MM.1S (cell line): ENCODE data around the gene RPTOR.

Experiments used
- DNase-seq: peaks from one replicate; pipeline ENCODE4 v3.0.0-alpha.2; 2015
- H2AFZ ChIP-seq: fragments of 300-600 bp; sonication (generic); 2 replicates; pipeline ENCODE4 v1.6.0; 2016; ENCODE audit warnings: antibody characterized with exemption, low read length
- H3F3A ChIP-seq: fragments of 300-600 bp; sonication (generic); 2 replicates; pipeline ENCODE4 v1.6.1; 2016; ENCODE audit warnings: mild to moderate bottlenecking, antibody characterized with exemption, low read length, moderate library complexity, mixed read lengths; ENCODE audit not compliant: insufficient read depth
- H3K27ac ChIP-seq: fragments of 300-600 bp; sonication (generic); 2 replicates; pipeline ENCODE4 v1.5.1; 2016; ENCODE audit warnings: mild to moderate bottlenecking, low read length
- H3K27me3 ChIP-seq: fragments of 300-600 bp; sonication (generic); replicated peaks from 2 replicates; pipeline ENCODE4 v1.6.0; 2016; ENCODE audit warnings: low read length; ENCODE audit not compliant: insufficient read depth
- H3K36me3 ChIP-seq: fragments of 300-600 bp; sonication (generic); replicated peaks from 2 replicates; pipeline ENCODE4 v1.6.1; 2016; ENCODE audit warnings: mild to moderate bottlenecking, low read length, mixed read lengths; ENCODE audit not compliant: insufficient read depth
- H3K4me1 ChIP-seq: fragments of 300-600 bp; sonication (generic); 2 replicates; pipeline ENCODE4 v1.6.1; 2016; ENCODE audit warnings: low read length, mixed read lengths
- H3K4me2 ChIP-seq: fragments of 300-600 bp; sonication (generic); 2 replicates; pipeline ENCODE4 v1.6.0; 2016; ENCODE audit warnings: low read depth, low read length
- H3K4me3 ChIP-seq: fragments of 300-600 bp; sonication (generic); 2 replicates; pipeline ENCODE4 v1.5.1; 2016; ENCODE audit warnings: low read length, mixed read lengths
- H3K79me2 ChIP-seq: fragments of 300-600 bp; sonication (generic); 2 replicates; pipeline ENCODE4 v1.6.1; 2016; ENCODE audit warnings: mixed run types, low read length, mixed read lengths
- H3K9ac ChIP-seq: fragments of 300-600 bp; sonication (generic); 2 replicates; pipeline ENCODE4 v1.6.1; 2016; ENCODE audit warnings: low read length, mixed read lengths
- H3K9me2 ChIP-seq: fragments of 300-600 bp; sonication (generic); replicated peaks from 2 replicates; pipeline ENCODE4 v1.6.1; 2016; ENCODE audit warnings: mild to moderate bottlenecking, low read length, mixed read lengths; ENCODE audit not compliant: insufficient read depth
- H3K9me3 ChIP-seq: fragments of 300-600 bp; sonication (generic); replicated peaks from 2 replicates; pipeline ENCODE4 v1.6.1; 2016; ENCODE audit warnings: mild to moderate bottlenecking, low read length, mixed read lengths; ENCODE audit not compliant: insufficient read depth
- H4K20me1 ChIP-seq: fragments of 300-600 bp; sonication (generic); 2 replicates; pipeline ENCODE4 v1.6.1; 2016; ENCODE audit warnings: mild to moderate bottlenecking, low read length, moderate library complexity, mixed read lengths; ENCODE audit not compliant: insufficient read depth
- EZH2 ChIP-seq: fragments of 300-600 bp; sonication (generic); optimal IDR thresholded peaks from 2 replicates; pipeline ENCODE3; 2017; ENCODE audit warnings: low read depth, mild to moderate bottlenecking, antibody characterized with exemption, low read length, mixed read lengths
- EZH2phosphoT487 ChIP-seq: fragments of 300-600 bp; sonication (generic); IDR thresholded peaks from 2 replicates; pipeline ENCODE4 v1.6.1; 2018; ENCODE audit warnings: antibody characterized with exemption, low read length
- TF ChIP-seq, protein P1 (sequence below): fragments of 300-600 bp; sonication (generic); IDR thresholded peaks from 2 replicates; pipeline ENCODE4 v1.5.1; 2016; ENCODE audit warnings: antibody characterized with exemption, low read length, mixed read lengths

RPTOR gene

DNA sequence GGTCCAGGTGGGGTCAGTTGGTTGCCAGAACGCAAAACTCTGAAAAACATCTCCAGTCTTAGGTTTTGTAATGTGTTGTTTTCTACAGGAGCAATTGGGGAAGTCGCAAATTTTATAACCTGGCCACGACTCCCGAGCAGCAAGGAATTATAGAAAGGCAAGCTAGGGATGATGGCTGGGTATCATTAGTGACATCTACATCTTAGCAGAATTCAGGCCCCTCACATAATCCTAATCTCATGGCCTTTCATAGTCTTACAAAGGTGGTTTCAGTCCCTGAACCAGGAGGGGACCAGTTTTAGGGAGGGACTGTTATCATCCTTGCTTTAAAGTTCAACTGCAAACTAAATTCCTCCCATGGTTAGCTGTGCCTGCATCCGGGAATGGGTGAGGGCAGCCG, 117.9 kb downstream of the RPTOR start:
- Histone ChIP-seq H3K9me3 (no peaks in the 10 kb centered on the region), H3K27me3 (no peaks in the 10 kb centered on the region), H3F3A (no peaks in the 10 kb centered on the region), H3K79me2 (peaks cover 34% of the 10 kb centered on the region), H3K4me3 (no peak overlapping the region), H3K27ac (no peak overlapping the region), H3K36me3 (no peaks in the 10 kb centered on the region), H3K4me1 (0 out of 2 replicates have a peak, but pooled peaks cover 6% of the 10 kb centered on the region), H3K4me2 (no peak overlapping the region), H2AFZ (no peak overlapping the region), H4K20me1 (no peaks in the 10 kb centered on the region), H3K9ac (no peak overlapping the region), H3K9me2 (no peaks in the 10 kb centered on the region)
- TF ChIP-seq, protein P1, sequence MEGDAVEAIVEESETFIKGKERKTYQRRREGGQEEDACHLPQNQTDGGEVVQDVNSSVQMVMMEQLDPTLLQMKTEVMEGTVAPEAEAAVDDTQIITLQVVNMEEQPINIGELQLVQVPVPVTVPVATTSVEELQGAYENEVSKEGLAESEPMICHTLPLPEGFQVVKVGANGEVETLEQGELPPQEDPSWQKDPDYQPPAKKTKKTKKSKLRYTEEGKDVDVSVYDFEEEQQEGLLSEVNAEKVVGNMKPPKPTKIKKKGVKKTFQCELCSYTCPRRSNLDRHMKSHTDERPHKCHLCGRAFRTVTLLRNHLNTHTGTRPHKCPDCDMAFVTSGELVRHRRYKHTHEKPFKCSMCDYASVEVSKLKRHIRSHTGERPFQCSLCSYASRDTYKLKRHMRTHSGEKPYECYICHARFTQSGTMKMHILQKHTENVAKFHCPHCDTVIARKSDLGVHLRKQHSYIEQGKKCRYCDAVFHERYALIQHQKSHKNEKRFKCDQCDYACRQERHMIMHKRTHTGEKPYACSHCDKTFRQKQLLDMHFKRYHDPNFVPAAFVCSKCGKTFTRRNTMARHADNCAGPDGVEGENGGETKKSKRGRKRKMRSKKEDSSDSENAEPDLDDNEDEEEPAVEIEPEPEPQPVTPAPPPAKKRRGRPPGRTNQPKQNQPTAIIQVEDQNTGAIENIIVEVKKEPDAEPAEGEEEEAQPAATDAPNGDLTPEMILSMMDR: no peak
- DNase-seq: no peak

DNA sequence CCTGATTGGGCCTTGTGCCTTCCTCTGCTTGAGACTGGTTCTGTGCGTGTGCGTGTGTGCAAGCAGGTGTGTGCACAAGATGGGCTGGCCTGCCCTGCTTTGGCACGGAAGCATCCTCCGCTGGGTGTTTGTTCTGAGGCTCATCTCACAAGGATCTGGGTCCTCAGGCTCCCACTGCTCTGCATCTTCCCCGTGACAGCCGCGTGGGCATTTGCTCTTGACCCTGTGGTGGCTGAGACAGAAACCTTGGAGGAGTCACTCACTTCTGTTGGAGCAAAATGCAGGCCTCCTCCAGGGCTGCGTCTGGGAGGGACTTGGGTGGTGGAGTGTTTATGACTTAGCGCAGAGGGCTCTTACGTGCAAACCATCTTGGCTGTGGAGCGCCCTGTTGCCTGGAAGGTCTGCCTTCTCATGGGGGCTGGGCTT, 119.2 kb downstream of the RPTOR start:
- Histone ChIP-seq H3F3A (no peaks in the 10 kb centered on the region), H3K27me3 (no peaks in the 10 kb centered on the region), H3K36me3 (no peaks in the 10 kb centered on the region), H3K27ac (no peak overlapping the region), H2AFZ (no peak overlapping the region), H3K9me2 (no peaks in the 10 kb centered on the region), H4K20me1 (no peaks in the 10 kb centered on the region), H3K4me2 (no peak overlapping the region), H3K4me3 (no peak overlapping the region), H3K9me3 (no peaks in the 10 kb centered on the region), H3K9ac (no peak overlapping the region), H3K79me2 (peaks cover 28% of the 10 kb centered on the region), H3K4me1 (0 out of 2 replicates have a peak, but pooled peaks cover 6% of the 10 kb centered on the region)
- no peak for TF ChIP-seq EZH2phosphoT487
- TF ChIP-seq, protein P1: no peak
- no peak for TF ChIP-seq EZH2
- no peak for DNase-seq

DNA sequence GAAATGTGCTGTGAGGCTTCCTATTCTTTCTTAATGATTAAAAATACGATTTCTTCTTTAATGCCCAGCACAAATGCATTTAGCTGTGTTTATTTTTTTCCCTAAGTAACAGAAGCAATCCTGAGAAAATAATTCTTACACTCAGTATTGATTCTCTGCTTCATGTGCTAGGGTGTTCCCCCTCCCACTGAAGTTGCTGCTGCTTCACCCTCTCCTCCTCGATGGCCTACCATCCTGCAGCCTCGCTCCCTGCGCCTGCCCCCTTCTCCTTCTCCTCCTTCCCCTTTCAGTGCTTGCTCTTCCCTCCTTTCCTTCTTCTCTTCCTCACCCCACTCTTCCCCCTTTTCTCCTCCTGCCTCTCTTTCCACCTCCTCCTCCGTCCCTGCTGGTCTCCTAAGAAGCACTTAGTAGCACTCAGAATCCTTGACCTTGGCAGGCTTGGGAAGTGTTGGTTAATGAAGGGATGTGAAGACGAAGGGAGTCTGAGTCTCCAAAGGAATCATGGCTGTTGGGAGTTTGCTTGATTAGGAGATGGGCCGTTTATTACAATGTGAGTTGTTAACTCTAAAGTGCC, 119.7 kb downstream of the RPTOR start:
- no peaks in the 10 kb centered on the region for H3F3A ChIP-seq
- TF ChIP-seq EZH2: no peak
- TF ChIP-seq, protein P1: no peak
- TF ChIP-seq EZH2phosphoT487: no peak
- H3K9me2 ChIP-seq: no peaks in the 10 kb centered on the region
- no peaks in the 10 kb centered on the region for H3K9me3 ChIP-seq
- no peaks in the 10 kb centered on the region for H3K36me3 ChIP-seq
- 0 out of 2 replicates have a peak, but pooled peaks cover 6% of the 10 kb centered on the region for H3K4me1 ChIP-seq
- no peak overlapping the region for H2AFZ ChIP-seq
- DNase-seq: no peak
- H3K27ac ChIP-seq: no peak overlapping the region
- no peaks in the 10 kb centered on the region for H4K20me1 ChIP-seq
- H3K79me2 ChIP-seq: peaks cover 28% of the 10 kb centered on the region
- H3K27me3 ChIP-seq: no peaks in the 10 kb centered on the region
- H3K9ac ChIP-seq: no peak overlapping the region
- no peak overlapping the region for H3K4me2 ChIP-seq
- H3K4me3 ChIP-seq: no peak overlapping the region
